ENCODE data around the gene ZNF423.

GRCh38 chr16:49602976-49603310 lies 253.0 kb downstream of the ZNF423 start:
- TF ChIP-seq ZNF644 (CRISPR knock-in tag; IDR thresholded peaks at IDR 0.05; ENCODE audit: low read depth) (no peak), TP53 (CRISPR knock-in tag; conservative IDR thresholded peaks at IDR 0.05) (no peak), PRDM15 (CRISPR knock-in tag; IDR thresholded peaks at IDR 0.05) (no peak), SOX6 (IDR thresholded peaks at IDR 0.05) (no peak), SOX6 (CRISPR knock-in tag; IDR thresholded peaks at IDR 0.05) (no peak), CTCF (CRISPR knock-in tag; IDR thresholded peaks at IDR 0.05) (no peak), EZH2 (conservative IDR thresholded peaks at IDR 0.05; ENCODE audit: low read depth, low read length) (no peak), ZNF234 (CRISPR knock-in tag; conservative IDR thresholded peaks at IDR 0.05) (no peak), ZNF501 (CRISPR knock-in tag; IDR thresholded peaks at IDR 0.05) (no peak), HMG20A (CRISPR knock-in tag; IDR thresholded peaks at IDR 0.05; ENCODE audit: borderline replicate concordance) (no peak), ZNF296 (CRISPR knock-in tag; conservative IDR thresholded peaks at IDR 0.05) (no peak), ZFX (CRISPR knock-in tag; IDR thresholded peaks at IDR 0.05; ENCODE audit: low read depth) (no peak), ZNF660 (CRISPR knock-in tag; IDR thresholded peaks at IDR 0.05; ENCODE audit: borderline replicate concordance, low read depth) (no peak), ARNT2 (CRISPR knock-in tag; IDR thresholded peaks at IDR 0.05; ENCODE audit: low read depth) (no peak)

All from HepG2 (cell line).